GM18907 (cell line): ENCODE data around the gene NDP.

Experiments
- ATAC-seq: cut with Tn5 transposase; IDR thresholded peaks from one replicate; pipeline ENCODE4 v1.9.1; 2021; ENCODE audit warnings: mild to moderate bottlenecking, moderate library complexity; ENCODE audit not compliant: unreplicated experiment

Gene NDP

GRCh38 chrX:43973249-43974099 is at the start of gene NDP:
Gene NDP, minus strand, starts transcription at chrX:43973390. Its CDS starts 14,745 bp downstream, at chrX:43958645.
- no peak for ATAC-seq

GRCh38 chrX:44022964-44023363 is 49.8 kb upstream of the NDP start:
- no peak for ATAC-seq

- no peak for ATAC-seq
These were observed 47.5 kb upstream of the NDP start for GRCh38 chrX:44020693-44021092.

- no peak for ATAC-seq
These were observed 46.7 kb upstream of the NDP start for GRCh38 chrX:44019911-44020310.

- ATAC-seq: no peak
These were observed 44.5 kb upstream of the NDP start for GRCh38 chrX:44017676-44018075.

GRCh38 chrX:44016906-44017305 is 43.7 kb upstream of the NDP start:
- ATAC-seq: no peak

- no peak for ATAC-seq
These were observed 39.4 kb upstream of the NDP start for GRCh38 chrX:44012484-44013096.

GRCh38 chrX:44011506-44011905 is 38.3 kb upstream of the NDP start:
- ATAC-seq: no peak

- no peak for ATAC-seq
These were observed 37.4 kb upstream of the NDP start for GRCh38 chrX:44010626-44011025.

GRCh38 chrX:44006081-44006480 is 32.9 kb upstream of the NDP start:
- ATAC-seq: no peak

GRCh38 chrX:44003975-44004374 is 30.8 kb upstream of the NDP start:
- no peak for ATAC-seq

- no peak for ATAC-seq
These were observed 29.4 kb upstream of the NDP start for GRCh38 chrX:44002567-44002966.

- ATAC-seq: no peak
These were observed 25.2 kb upstream of the NDP start for GRCh38 chrX:43998374-43998773.

- ATAC-seq: no peak
These were observed 23.3 kb upstream of the NDP start for GRCh38 chrX:43996491-43996890.

GRCh38 chrX:43986083-43986482 is 12.9 kb upstream of the NDP start:
- ATAC-seq: no peak

- no peak for ATAC-seq
These were observed 12.3 kb upstream of the NDP start for GRCh38 chrX:43985511-43985910.

- ATAC-seq: no peak
These were observed 5.0 kb upstream of the NDP start for GRCh38 chrX:43978226-43978625.

GRCh38 chrX:43976205-43976604 is 3.0 kb upstream of the NDP start:
- ATAC-seq: no peak

- no peak for ATAC-seq
These were observed 2.6 kb upstream of the NDP start for GRCh38 chrX:43975796-43976195.

GRCh38 chrX:43974741-43975465 is 1.7 kb upstream of the NDP start:
- ATAC-seq: no peak

- no peak for ATAC-seq
These were observed 898 bp upstream of the NDP start for GRCh38 chrX:43974100-43974475.
